ENCODE data around the gene CDC42EP4.

CDC42EP4 gene

DNA sequence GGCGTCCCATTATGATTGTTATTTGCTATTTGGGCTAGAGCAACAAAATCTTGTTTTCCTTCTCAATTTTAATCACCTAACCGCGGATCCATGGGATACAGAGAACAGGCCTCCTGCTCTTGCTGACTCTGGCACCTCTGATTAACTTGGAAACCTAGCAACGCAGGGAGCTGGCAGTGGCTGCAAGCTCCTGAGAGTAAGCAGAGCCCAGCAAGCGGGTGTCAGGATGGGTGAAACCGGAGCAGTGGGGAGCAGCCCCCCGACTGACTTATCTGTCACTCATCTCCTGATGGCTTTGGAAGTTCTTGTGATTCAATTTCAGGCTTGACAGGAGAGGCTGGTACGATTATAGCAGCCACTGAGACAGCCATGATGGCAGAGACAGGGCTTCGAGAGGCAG, 45.5 kb upstream of the CDC42EP4 start:
- TF ChIP-seq, protein P1, sequence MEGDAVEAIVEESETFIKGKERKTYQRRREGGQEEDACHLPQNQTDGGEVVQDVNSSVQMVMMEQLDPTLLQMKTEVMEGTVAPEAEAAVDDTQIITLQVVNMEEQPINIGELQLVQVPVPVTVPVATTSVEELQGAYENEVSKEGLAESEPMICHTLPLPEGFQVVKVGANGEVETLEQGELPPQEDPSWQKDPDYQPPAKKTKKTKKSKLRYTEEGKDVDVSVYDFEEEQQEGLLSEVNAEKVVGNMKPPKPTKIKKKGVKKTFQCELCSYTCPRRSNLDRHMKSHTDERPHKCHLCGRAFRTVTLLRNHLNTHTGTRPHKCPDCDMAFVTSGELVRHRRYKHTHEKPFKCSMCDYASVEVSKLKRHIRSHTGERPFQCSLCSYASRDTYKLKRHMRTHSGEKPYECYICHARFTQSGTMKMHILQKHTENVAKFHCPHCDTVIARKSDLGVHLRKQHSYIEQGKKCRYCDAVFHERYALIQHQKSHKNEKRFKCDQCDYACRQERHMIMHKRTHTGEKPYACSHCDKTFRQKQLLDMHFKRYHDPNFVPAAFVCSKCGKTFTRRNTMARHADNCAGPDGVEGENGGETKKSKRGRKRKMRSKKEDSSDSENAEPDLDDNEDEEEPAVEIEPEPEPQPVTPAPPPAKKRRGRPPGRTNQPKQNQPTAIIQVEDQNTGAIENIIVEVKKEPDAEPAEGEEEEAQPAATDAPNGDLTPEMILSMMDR (IDR thresholded peaks at IDR 0.05; ENCODE audit: control insufficient read depth, insufficient read depth, low read depth, low read length, missing control alignments), result no peak
- DNase-seq (ENCODE audit: low read depth), result no peak
- H3K4me3 ChIP-seq (ENCODE audit: control insufficient read depth, low read depth, low read length), result no peak overlapping the region

DNA sequence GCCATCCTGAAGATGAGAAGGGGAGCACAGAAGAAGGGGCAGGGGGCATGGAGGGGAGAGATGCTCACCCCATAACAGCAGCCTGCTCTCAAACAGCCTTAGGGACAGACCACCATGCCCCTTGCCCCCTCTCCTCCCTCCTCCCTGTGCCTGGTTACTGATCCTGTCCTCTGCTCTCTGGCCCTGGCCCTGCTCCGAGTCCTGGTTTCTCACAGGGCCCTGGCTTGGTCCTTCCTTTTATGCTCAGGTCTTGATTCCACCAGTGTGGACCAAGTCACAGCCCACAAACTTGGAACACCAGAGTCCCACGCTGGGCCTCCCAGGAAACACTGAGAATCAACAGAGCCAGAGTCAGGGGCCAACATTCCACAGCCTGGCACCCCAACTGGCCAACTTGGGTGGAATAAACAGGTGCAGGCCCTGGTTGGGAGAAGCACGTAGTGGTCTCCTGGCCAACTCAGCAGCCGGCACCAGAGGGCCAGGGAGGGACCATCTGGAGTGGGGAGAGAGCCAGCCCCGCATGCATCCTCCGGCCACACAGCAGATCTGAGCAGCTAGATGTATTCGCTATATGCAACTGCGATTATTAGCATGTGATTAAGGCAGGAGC, 44.9 kb upstream of the CDC42EP4 start:
- no peak overlapping the region for H3K4me3 ChIP-seq (ENCODE audit: control insufficient read depth, low read depth, low read length)
- TF ChIP-seq, protein P1 (IDR thresholded peaks at IDR 0.05; ENCODE audit: control insufficient read depth, insufficient read depth, low read depth, low read length, missing control alignments), result no peak
- DNase-seq (ENCODE audit: low read depth), result no peak

DNA sequence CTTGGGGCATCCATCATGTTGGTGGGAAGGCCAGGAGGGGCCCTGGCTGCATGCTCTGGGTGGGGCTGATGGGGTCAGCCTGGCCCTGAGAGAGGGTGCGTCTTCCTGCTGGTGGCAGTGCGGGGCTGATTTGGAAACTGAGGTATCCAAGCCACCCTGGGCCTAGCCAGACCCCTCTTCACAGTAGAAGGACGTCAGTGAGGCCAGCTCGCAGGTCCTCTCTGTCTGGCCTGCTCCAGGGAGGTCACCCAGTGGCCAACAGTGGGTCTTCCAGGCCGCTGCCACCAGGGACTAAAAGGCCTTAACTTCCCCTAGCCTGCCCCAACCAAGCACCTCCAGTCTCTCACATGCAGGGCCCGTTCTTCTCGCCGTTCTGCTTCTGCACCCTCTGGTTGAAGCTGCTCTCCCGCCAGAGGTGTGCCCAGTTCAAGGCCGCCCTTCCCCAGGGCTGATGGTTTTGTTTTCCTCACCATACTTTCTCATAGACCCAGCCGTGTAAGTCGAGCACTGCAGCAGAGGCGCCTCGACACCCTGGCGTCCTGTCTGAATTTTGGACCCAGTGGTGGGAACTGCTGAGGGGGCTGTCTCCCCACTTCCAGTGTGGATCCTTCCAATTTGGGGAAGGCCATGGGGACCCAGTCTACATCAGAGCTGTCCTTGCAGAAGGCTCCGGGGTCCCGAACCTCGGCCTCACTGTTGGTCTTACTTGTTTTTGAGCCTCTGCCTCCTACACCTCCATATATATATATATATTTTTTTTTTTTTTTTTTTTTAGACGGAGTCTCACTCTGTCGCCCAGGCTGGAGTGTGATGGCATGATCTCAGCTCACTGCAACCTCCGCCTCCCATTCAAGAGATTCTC, 42.9 kb upstream of the CDC42EP4 start:
- TF ChIP-seq, protein P1 (IDR thresholded peaks at IDR 0.05; ENCODE audit: control insufficient read depth, insufficient read depth, low read depth, low read length, missing control alignments), result no peak

DNA sequence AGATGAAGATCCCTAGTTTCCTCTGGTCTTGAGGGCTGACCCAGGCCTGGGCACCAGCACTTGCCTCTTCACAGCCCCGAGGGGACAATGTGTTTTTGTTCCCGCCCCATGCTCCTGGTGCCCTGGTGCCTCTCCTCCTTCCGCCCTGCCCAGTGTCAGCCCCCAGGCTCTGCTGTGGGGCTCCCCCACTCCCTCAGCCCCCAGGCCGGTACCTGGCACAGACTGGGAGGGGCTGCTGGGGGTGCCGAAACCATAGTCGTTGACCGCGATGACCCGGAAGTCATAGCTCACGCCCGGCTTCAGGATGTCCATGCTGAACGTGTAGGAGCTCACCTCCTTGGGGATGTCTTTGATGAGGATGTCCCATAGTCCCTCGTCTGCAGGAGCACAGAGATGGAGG, 40.5 kb upstream of the CDC42EP4 start:
- H3K4me3 ChIP-seq (ENCODE audit: control insufficient read depth, low read depth, low read length), result no peak overlapping the region
- TF ChIP-seq, protein P1 (IDR thresholded peaks at IDR 0.05; ENCODE audit: control insufficient read depth, insufficient read depth, low read depth, low read length, missing control alignments), result no peak
- DNase-seq (ENCODE audit: low read depth), result no peak

More for the DNA sequence above, 42.9 kb upstream of the CDC42EP4 start:
- DNase-seq (ENCODE audit: low read depth), result no peak
- no peak overlapping the region for H3K4me3 ChIP-seq (ENCODE audit: control insufficient read depth, low read depth, low read length)

DNA sequence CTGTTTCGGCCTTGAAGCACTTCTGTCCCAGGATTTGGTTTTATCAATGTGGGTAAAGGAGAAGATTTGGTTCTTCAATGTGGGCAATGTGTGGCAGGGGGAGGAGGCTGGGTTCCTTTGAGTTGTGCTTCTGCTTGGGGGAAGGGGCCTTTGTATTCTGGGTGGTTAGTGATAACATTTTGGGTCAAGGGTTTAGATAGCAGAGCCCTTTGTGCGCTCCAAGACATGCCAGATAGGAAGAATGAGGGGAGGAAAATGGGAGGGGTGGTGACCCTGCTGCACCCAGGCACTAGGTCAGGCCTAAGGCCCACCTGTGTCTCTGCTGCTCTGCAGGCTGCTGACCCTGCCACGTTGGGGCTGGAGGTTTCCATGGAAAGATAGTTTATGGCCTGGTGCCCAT, 40.0 kb upstream of the CDC42EP4 start:
- no peak for DNase-seq (ENCODE audit: low read depth)
- TF ChIP-seq, protein P1 (IDR thresholded peaks at IDR 0.05; ENCODE audit: control insufficient read depth, insufficient read depth, low read depth, low read length, missing control alignments), result no peak

DNA sequence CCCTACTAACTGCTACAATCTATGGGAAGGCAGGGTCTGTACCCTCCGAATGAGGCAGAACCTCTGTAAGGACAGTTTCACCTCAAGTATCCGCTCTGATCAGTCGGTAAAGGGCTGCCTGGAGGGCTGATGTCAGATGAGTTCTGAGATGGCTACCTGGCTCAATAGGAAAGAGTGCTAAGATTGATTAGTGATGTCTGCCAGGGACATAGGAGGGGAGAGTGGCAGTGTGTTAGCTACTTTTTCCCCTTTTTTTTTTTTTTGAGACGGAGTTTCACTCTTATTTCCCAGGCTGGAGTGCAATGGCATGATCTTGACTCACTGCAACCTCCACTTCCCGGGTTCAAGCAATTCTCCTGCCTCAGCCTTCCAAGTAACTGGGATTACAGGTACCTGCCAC, 39.1 kb upstream of the CDC42EP4 start:
- H3K4me3 ChIP-seq (ENCODE audit: control insufficient read depth, low read depth, low read length), result no peak overlapping the region
- TF ChIP-seq, protein P1 (IDR thresholded peaks at IDR 0.05; ENCODE audit: control insufficient read depth, insufficient read depth, low read depth, low read length, missing control alignments), result no peak
- no peak for DNase-seq (ENCODE audit: low read depth)

More for the DNA sequence above, 40.0 kb upstream of the CDC42EP4 start:
- H3K4me3 ChIP-seq (ENCODE audit: control insufficient read depth, low read depth, low read length), result no peak overlapping the region
